ENCODE measurements around the gene ZYG11A.

The ZYG11A gene

GRCh38 chr1:52920791-52921291 lies 78.3 kb downstream of the ZYG11A start:
- no peaks in the 10 kb centered on the region for H3K79me2 ChIP-seq (ENCODE audit: insufficient read depth, low read depth)
- H3K27me3 ChIP-seq (ENCODE audit: insufficient read depth, low read depth), result no peaks in the 10 kb centered on the region
- no peaks in the 10 kb centered on the region for H3K4me1 ChIP-seq (ENCODE audit: low read depth, poor library complexity, severe bottlenecking)
- TF ChIP-seq CTCF (conservative IDR thresholded peaks at IDR 0.05; ENCODE audit: low read depth, low read length), result no peak
- H3K27ac ChIP-seq, result no peak overlapping the region
- H3K4me3 ChIP-seq (IDR thresholded peaks at IDR 0.05; ENCODE audit: insufficient read depth, low read depth, low read length), result no peak overlapping the region
- H3K9ac ChIP-seq, result no peak overlapping the region
- no peak overlapping the region for H3K4me2 ChIP-seq
- H4K20me1 ChIP-seq (ENCODE audit: insufficient read depth), result no peaks in the 10 kb centered on the region
- no peaks in the 10 kb centered on the region for H3K36me3 ChIP-seq (ENCODE audit: insufficient read depth)
- no peak overlapping the region for H2AFZ ChIP-seq (ENCODE audit: low read depth)

- no peaks in the 10 kb centered on the region for H3K36me3 ChIP-seq (ENCODE audit: insufficient read depth)
- H3K4me2 ChIP-seq, result no peak overlapping the region
- no peak overlapping the region for H3K9ac ChIP-seq
- H2AFZ ChIP-seq (ENCODE audit: low read depth), result no peak overlapping the region
- no peak overlapping the region for H3K27ac ChIP-seq
- no peaks in the 10 kb centered on the region for H3K27me3 ChIP-seq (ENCODE audit: insufficient read depth, low read depth)
- H3K4me3 ChIP-seq (IDR thresholded peaks at IDR 0.05; ENCODE audit: insufficient read depth, low read depth, low read length), result no peak overlapping the region
- no peaks in the 10 kb centered on the region for H3K79me2 ChIP-seq (ENCODE audit: insufficient read depth, low read depth)
- H3K4me1 ChIP-seq (ENCODE audit: low read depth, poor library complexity, severe bottlenecking), result no peaks in the 10 kb centered on the region
- no peaks in the 10 kb centered on the region for H4K20me1 ChIP-seq (ENCODE audit: insufficient read depth)
- no peak for TF ChIP-seq CTCF (conservative IDR thresholded peaks at IDR 0.05; ENCODE audit: low read depth, low read length)
These were observed 83.0 kb downstream of the ZYG11A start for GRCh38 chr1:52925571-52926005.

GRCh38 chr1:52926864-52927211 lies 84.3 kb downstream of the ZYG11A start:
- H3K4me2 ChIP-seq, result peak overlapping the region; percentile 73; the same call in 1 of the 2 replicates
- H3K36me3 ChIP-seq (ENCODE audit: insufficient read depth), result no peaks in the 10 kb centered on the region
- H3K27me3 ChIP-seq (ENCODE audit: insufficient read depth, low read depth), result no peaks in the 10 kb centered on the region
- no peaks in the 10 kb centered on the region for H3K79me2 ChIP-seq (ENCODE audit: insufficient read depth, low read depth)
- peak overlapping the region; percentile 70 for H3K4me3 ChIP-seq (IDR thresholded peaks at IDR 0.05; ENCODE audit: insufficient read depth, low read depth, low read length)
- H2AFZ ChIP-seq (ENCODE audit: low read depth), result peak overlapping the region; percentile 85
- TF ChIP-seq CTCF (conservative IDR thresholded peaks at IDR 0.05; ENCODE audit: low read depth, low read length), result no peak
- H3K9ac ChIP-seq, result no peak overlapping the region
- H4K20me1 ChIP-seq (ENCODE audit: insufficient read depth), result no peaks in the 10 kb centered on the region
- no peak overlapping the region for H3K27ac ChIP-seq
- H3K4me1 ChIP-seq (ENCODE audit: low read depth, poor library complexity, severe bottlenecking), result no peaks in the 10 kb centered on the region

GRCh38 chr1:52927212-52928014 lies 84.9 kb downstream of the ZYG11A start, which contains the start of gene SCP2:
SCP2 (plus strand) TSS chr1:52927276; CDS start chr1:52927397, 121 bp downstream.
- Histone ChIP-seq H3K9ac (peak within 1 kb of the TSS; percentile 56; the same call in 1 of the 2 replicates), H3K27me3 (ENCODE audit: insufficient read depth, low read depth) (no peaks in the 10 kb centered on the region), H3K27ac (no peak within 1 kb of the TSS), H3K4me3 (IDR thresholded peaks at IDR 0.05; ENCODE audit: insufficient read depth, low read depth, low read length) (peak within 1 kb of the TSS; percentile 70), H3K4me1 (ENCODE audit: low read depth, poor library complexity, severe bottlenecking) (no peaks in the 10 kb centered on the region), H3K79me2 (ENCODE audit: insufficient read depth, low read depth) (no peaks in the 10 kb centered on the region), H4K20me1 (ENCODE audit: insufficient read depth) (no peaks in the 10 kb centered on the region), H2AFZ (ENCODE audit: low read depth) (peak within 1 kb of the TSS; percentile 85), H3K36me3 (ENCODE audit: insufficient read depth) (no peaks in the 10 kb centered on the region), H3K4me2 (peak within 1 kb of the TSS; percentile 73)
- TF ChIP-seq CTCF (conservative IDR thresholded peaks at IDR 0.05; ENCODE audit: low read depth, low read length), result no peak

Data from KMS-11 (cell line).